Suprapubic skin (tissue), 2 donors: ENCODE measurements around the gene CMKLR1.

Experiments used
- EP300 ChIP-seq: sonication (generic); formaldehyde crosslinking; IDR thresholded peaks from one replicate; pipeline ENCODE4 v1.6.1; 2017; ENCODE audit warnings: antibody characterized with exemption
- POLR2A ChIP-seq, 2 donors: fragments of 450-650 bp; IDR thresholded peaks; one replicate each; pipeline ENCODE4 v1.6.1; 2017; ENCODE audit warnings: antibody characterized with exemption in 2 of 2, mild to moderate bottlenecking in 2 of 2, moderate library complexity in 2 of 2

- TF ChIP-seq POLR2A (IDR thresholded peaks at IDR 0.05) (no peak), EP300 (no peak)
Observed at GRCh38 chr12:108289350-108290161, 49.6 kb downstream of the CMKLR1 start.
